ENCODE data around the gene NMNAT1. TPM values are rescaled to one million over a fixed set of nuclear protein-coding genes. Genes with fewer than 3 reads are reported as not detected.

NMNAT1 gene
- total RNA-seq, 1 experiment from 2014 or later: 7.3 TPM

GRCh38 chr1:9900142-9901043, 42.9 kb upstream of the NMNAT1 start:
- H3K27ac ChIP-seq (ENCODE audit: low read length): no peak overlapping the region
- no peak for ATAC-seq
- no peak for DNase-seq
- H3K4me1 ChIP-seq (ENCODE audit: insufficient read depth, low read length): peaks cover 13% of the 10 kb centered on the region
- no peaks in the 10 kb centered on the region for H4K20me1 ChIP-seq (ENCODE audit: low read length)
- no peaks in the 10 kb centered on the region for H3K9me3 ChIP-seq (ENCODE audit: low read length)
- H2AFZ ChIP-seq (ENCODE audit: low read length): no peak overlapping the region
- no peaks in the 10 kb centered on the region for H3F3A ChIP-seq (ENCODE audit: low read length, unreplicated experiment)
- H3K36me3 ChIP-seq (ENCODE audit: low read depth, low read length): no peaks in the 10 kb centered on the region
- H3K9me2 ChIP-seq (replicated peaks; ENCODE audit: low read length): no peaks in the 10 kb centered on the region
- H3K9ac ChIP-seq (ENCODE audit: low read length): no peak overlapping the region
- peaks cover 56% of the 10 kb centered on the region for H3K79me2 ChIP-seq (ENCODE audit: low read length)
- ChIA-PET POLR2A (ENCODE audit: unreplicated experiment) (no interaction called here), CTCF (no interaction called here)
- H3K27me3 ChIP-seq (ENCODE audit: low read length): no peaks in the 10 kb centered on the region
- intact Hi-C loops (cut with micrococcal nuclease): no loop called here
- H3K4me3 ChIP-seq (ENCODE audit: low read length): no peak overlapping the region
- TF ChIP-seq EZH2 (IDR thresholded peaks at IDR 0.05; ENCODE audit: low read length, unreplicated experiment): no peak
- no peak for TF ChIP-seq CTCF (conservative IDR thresholded peaks at IDR 0.05; ENCODE audit: low read depth, low read length)
- no peak for TF ChIP-seq EZH2phosphoT487 (IDR thresholded peaks at IDR 0.05; ENCODE audit: borderline replicate concordance, low read length)
- no TSS peak for BruUV-seq (replicated peaks)
- H3K4me2 ChIP-seq (ENCODE audit: low read length): no peak overlapping the region

- ATAC-seq (no peak), DNase-seq (no peak)
- Histone ChIP-seq H3K36me3 (ENCODE audit: low read depth, low read length) (no peaks in the 10 kb centered on the region), H4K20me1 (ENCODE audit: low read length) (no peaks in the 10 kb centered on the region), H2AFZ (ENCODE audit: low read length) (no peak overlapping the region), H3K4me1 (ENCODE audit: insufficient read depth, low read length) (peaks cover 12% of the 10 kb centered on the region), H3K4me2 (ENCODE audit: low read length) (no peak overlapping the region), H3K79me2 (ENCODE audit: low read length) (peaks cover 55% of the 10 kb centered on the region), H3K27ac (ENCODE audit: low read length) (no peak overlapping the region), H3F3A (ENCODE audit: low read length, unreplicated experiment) (no peaks in the 10 kb centered on the region), H3K4me3 (ENCODE audit: low read length) (no peak overlapping the region), H3K9me2 (replicated peaks; ENCODE audit: low read length) (no peaks in the 10 kb centered on the region), H3K9ac (ENCODE audit: low read length) (no peak overlapping the region), H3K9me3 (ENCODE audit: low read length) (no peaks in the 10 kb centered on the region), H3K27me3 (ENCODE audit: low read length) (no peaks in the 10 kb centered on the region)
- no TSS peak for BruUV-seq (replicated peaks)
- CTCF ChIA-PET: no interaction called here
- TF ChIP-seq EZH2 (IDR thresholded peaks at IDR 0.05; ENCODE audit: low read length, unreplicated experiment) (no peak), EZH2phosphoT487 (IDR thresholded peaks at IDR 0.05; ENCODE audit: borderline replicate concordance, low read length) (no peak), CTCF (conservative IDR thresholded peaks at IDR 0.05; ENCODE audit: low read depth, low read length) (no peak)
- POLR2A ChIA-PET (ENCODE audit: unreplicated experiment): no interaction called here
- intact Hi-C loops (cut with micrococcal nuclease): no loop called here
Measured at GRCh38 chr1:9901148-9902059, 41.9 kb upstream of the NMNAT1 start.
